IPS-18a (cell line): ENCODE data around the gene MCF2L2.

Source experiments
- H3K27ac ChIP-seq: one replicate; pipeline ENCODE4 v1.5.1; 2013; ENCODE audit warnings: low read length
- H3K27me3 ChIP-seq: one replicate; pipeline ENCODE4 v1.6.1; 2013; ENCODE audit warnings: mild to moderate bottlenecking, low read length; ENCODE audit not compliant: control insufficient read depth, insufficient read depth
- H3K36me3 ChIP-seq: one replicate; pipeline ENCODE4 v1.6.1; 2013; ENCODE audit warnings: low read depth, low read length; ENCODE audit not compliant: control insufficient read depth
- H3K4me1 ChIP-seq: one replicate; pipeline ENCODE4 v1.6.1; 2013; ENCODE audit warnings: low read depth, low read length; ENCODE audit not compliant: control insufficient read depth
- H3K4me3 ChIP-seq: one replicate; pipeline ENCODE4 v1.5.1; 2013; ENCODE audit warnings: low read length
- H3K9ac ChIP-seq: one replicate; pipeline ENCODE4 v1.6.1; 2013; ENCODE audit warnings: mild to moderate bottlenecking, low read length, moderate library complexity
- H3K9me3 ChIP-seq: one replicate; pipeline ENCODE4 v1.6.1; 2013; ENCODE audit warnings: low read depth, low read length; ENCODE audit not compliant: control insufficient read depth

The MCF2L2 gene

DNA sequence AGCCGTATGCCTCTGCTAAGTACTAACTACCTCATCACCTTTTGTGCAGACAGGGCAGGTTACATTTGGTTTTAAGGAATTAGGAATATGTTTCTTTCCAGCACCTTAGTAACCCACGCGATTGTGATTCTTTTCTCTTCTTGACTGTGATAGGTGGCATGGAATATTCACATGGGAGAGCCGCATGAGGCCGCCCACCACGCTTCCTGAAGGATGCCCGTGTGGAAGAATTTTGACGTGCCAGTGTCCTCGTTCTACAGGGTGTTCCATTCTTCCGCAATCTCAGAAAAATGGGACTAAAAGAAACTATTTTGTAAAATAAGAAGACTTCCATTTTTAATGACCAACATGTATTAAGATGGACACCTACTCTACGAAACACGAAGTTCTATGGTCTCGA, 159.1 kb downstream of the MCF2L2 start:
- Histone ChIP-seq H3K4me1 (peaks cover 42% of the 10 kb centered on the region), H3K9ac (no peak overlapping the region), H3K9me3 (no peaks in the 10 kb centered on the region), H3K27ac (no peak overlapping the region), H3K27me3 (no peaks in the 10 kb centered on the region), H3K4me3 (no peak overlapping the region), H3K36me3 (peaks cover 5% of the 10 kb centered on the region)

DNA sequence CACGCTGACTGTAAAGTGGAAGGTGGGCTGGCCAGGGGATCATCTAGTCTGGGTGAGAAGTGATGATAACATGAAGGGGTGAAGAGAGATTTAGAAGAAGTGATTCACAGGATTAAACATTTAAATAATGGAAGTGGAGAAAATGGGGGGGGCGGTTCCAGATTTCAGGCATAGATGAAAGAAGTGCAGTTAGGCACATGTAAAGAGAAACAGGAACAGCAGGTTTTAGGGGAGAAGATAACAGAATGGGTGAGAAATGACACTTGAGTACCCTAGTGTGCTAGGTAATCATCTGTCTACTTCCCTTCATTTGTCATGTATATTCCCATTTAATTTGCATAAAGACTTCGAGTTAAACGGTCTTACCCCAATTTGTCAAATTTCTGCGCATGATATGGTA, 160.1 kb downstream of the MCF2L2 start:
- Histone ChIP-seq H3K36me3 (peaks cover 5% of the 10 kb centered on the region), H3K27me3 (no peaks in the 10 kb centered on the region), H3K9me3 (no peaks in the 10 kb centered on the region), H3K9ac (no peak overlapping the region), H3K4me3 (no peak overlapping the region), H3K27ac (no peak overlapping the region), H3K4me1 (peaks cover 52% of the 10 kb centered on the region)

DNA sequence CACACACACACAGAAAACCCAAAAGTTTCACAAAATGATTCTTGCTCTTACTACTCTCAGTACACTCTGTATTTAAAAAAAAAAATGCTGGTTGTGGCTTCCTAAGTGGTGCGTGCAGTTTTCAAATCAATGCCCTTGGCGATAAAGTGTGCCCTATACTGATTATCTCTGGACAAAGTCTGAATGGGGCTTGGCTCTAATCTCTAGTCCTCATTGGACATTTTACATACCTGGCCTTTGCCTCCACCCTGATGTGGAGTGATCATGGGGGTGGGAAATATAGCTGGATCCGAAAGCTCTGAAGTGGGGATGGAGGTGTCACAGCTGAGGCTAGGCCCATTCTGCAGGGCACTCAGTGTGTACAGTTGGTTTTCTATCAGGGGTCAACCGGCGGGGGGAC, 161.3 kb downstream of the MCF2L2 start:
- peaks cover 5% of the 10 kb centered on the region for H3K36me3 ChIP-seq
- no peak overlapping the region for H3K4me3 ChIP-seq
- H3K27me3 ChIP-seq: no peaks in the 10 kb centered on the region
- H3K27ac ChIP-seq: no peak overlapping the region
- H3K9ac ChIP-seq: no peak overlapping the region
- peaks cover 57% of the 10 kb centered on the region for H3K4me1 ChIP-seq
- no peaks in the 10 kb centered on the region for H3K9me3 ChIP-seq

DNA sequence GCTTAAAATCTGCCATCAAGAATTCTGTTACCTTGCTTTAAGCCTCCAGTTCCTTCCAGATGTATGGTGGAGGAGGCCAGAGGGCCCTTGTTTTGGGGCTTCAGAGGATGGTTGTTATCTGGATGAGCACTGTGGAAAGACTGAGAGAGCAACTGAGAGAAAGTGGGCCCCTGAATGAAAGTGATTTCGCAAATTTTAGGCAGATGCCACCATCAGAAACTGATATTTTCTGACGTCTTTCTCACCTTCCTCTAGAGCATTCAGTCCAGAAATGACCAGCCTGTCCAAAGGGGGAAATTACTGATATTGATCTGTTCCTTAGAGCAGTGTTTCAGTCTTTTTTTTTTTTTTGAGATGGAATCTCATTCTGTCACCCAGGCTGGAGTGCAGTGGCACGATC, 162.0 kb downstream of the MCF2L2 start:
- Histone ChIP-seq H3K4me1 (peaks cover 57% of the 10 kb centered on the region), H3K36me3 (peaks cover 5% of the 10 kb centered on the region)

GRCh38 chr3:183265834-183266417, 162.5 kb downstream of the MCF2L2 start:
- H3K27ac ChIP-seq: peak overlapping the region; percentile 65

More for the DNA sequence above, 162.0 kb downstream of the MCF2L2 start:
- H3K9ac ChIP-seq: no peak overlapping the region
- peak overlapping the region; percentile 33 for H3K4me3 ChIP-seq
- no peaks in the 10 kb centered on the region for H3K27me3 ChIP-seq
- H3K27ac ChIP-seq: peak overlapping the region; percentile 65
- no peaks in the 10 kb centered on the region for H3K9me3 ChIP-seq

GRCh38 chr3:183265157-183265642, 163.2 kb downstream of the MCF2L2 start:
- Histone ChIP-seq H3K36me3 (peaks cover 2% of the 10 kb centered on the region), H3K27ac (peak overlapping the region; percentile 65), H3K4me3 (peak overlapping the region; percentile 33), H3K9me3 (no peaks in the 10 kb centered on the region), H3K27me3 (no peaks in the 10 kb centered on the region), H3K4me1 (peaks cover 57% of the 10 kb centered on the region), H3K9ac (peak overlapping the region; percentile 55)

More at GRCh38 chr3:183265834-183266417, 162.5 kb downstream of the MCF2L2 start:
- Histone ChIP-seq H3K9me3 (no peaks in the 10 kb centered on the region), H3K36me3 (peaks cover 5% of the 10 kb centered on the region), H3K4me1 (peaks cover 57% of the 10 kb centered on the region), H3K27me3 (no peaks in the 10 kb centered on the region), H3K4me3 (peak overlapping the region; percentile 33), H3K9ac (peak overlapping the region; percentile 55)

DNA sequence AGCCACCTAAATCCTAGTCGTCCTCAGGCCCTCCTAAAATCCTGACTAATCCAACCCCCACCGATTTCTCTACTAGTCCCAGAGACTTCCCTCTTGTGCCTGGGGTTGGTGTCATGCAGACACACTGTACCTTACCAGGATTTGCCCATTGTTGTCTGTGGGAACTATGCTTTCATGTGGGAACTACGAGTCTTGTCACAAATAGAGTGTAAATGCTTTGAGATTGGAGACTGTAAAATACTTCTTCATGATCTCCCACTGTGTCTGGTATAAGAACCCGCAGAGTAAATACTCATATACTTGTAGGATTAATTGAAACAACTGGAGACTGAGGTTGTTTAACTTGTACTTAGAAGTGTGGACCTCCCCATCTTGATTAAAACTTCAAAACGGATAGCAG, 164.2 kb downstream of the MCF2L2 start:
- H3K27me3 ChIP-seq: no peaks in the 10 kb centered on the region
- peak overlapping the region; percentile 55 for H3K9ac ChIP-seq
- H3K9me3 ChIP-seq: no peaks in the 10 kb centered on the region
- H3K4me3 ChIP-seq: no peak overlapping the region
- peak overlapping the region; percentile 65 for H3K27ac ChIP-seq
- peaks cover 57% of the 10 kb centered on the region for H3K4me1 ChIP-seq
- H3K36me3 ChIP-seq: no peaks in the 10 kb centered on the region

DNA sequence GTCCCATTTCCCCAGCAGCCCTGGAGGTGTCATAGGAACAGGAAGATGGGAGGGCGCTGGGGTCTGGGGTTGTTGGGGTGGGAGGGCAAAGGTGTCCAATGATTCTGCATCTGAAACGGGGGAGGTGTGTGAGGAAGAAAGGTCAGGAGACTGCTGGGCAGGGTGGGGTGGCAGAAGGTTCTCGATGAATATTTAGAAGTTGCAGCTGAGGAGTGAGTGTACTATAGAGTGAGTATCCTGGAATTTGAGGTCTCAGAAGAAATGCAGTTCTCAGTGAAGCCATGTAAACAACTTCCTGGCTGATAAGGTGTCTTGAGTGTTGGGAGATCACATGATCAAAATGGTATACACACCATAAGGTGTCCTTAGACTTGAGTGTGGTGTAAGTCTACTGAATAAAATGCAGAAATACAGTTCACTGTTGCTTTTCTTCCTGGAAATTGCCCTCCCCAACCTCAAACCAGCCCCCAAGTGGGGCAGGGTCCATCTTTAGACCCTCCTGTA, 165.5 kb downstream of the MCF2L2 start:
- H3K9ac ChIP-seq: no peak overlapping the region

GRCh38 chr3:183261151-183261724, 167.2 kb downstream of the MCF2L2 start:
- Histone ChIP-seq H3K36me3 (no peaks in the 10 kb centered on the region), H3K27ac (no peak overlapping the region), H3K27me3 (no peaks in the 10 kb centered on the region), H3K4me1 (peaks cover 34% of the 10 kb centered on the region), H3K9ac (no peak overlapping the region), H3K4me3 (no peak overlapping the region), H3K9me3 (no peaks in the 10 kb centered on the region)

More for the DNA sequence above, 165.5 kb downstream of the MCF2L2 start:
- Histone ChIP-seq H3K4me3 (no peak overlapping the region), H3K27ac (no peak overlapping the region), H3K27me3 (no peaks in the 10 kb centered on the region), H3K36me3 (no peaks in the 10 kb centered on the region), H3K4me1 (peaks cover 44% of the 10 kb centered on the region), H3K9me3 (no peaks in the 10 kb centered on the region)

GRCh38 chr3:183260167-183260904, 168.1 kb downstream of the MCF2L2 start:
- Histone ChIP-seq H3K9me3 (no peaks in the 10 kb centered on the region), H3K9ac (no peak overlapping the region), H3K27ac (no peak overlapping the region), H3K4me3 (no peak overlapping the region), H3K4me1 (peaks cover 32% of the 10 kb centered on the region), H3K36me3 (no peaks in the 10 kb centered on the region), H3K27me3 (peaks cover 6% of the 10 kb centered on the region)

GRCh38 chr3:183259621-183260020, 168.8 kb downstream of the MCF2L2 start:
- peaks cover 32% of the 10 kb centered on the region for H3K4me1 ChIP-seq
- H3K27ac ChIP-seq: no peak overlapping the region
- H3K9me3 ChIP-seq: no peaks in the 10 kb centered on the region
- no peak overlapping the region for H3K4me3 ChIP-seq
- no peak overlapping the region for H3K9ac ChIP-seq
- no peaks in the 10 kb centered on the region for H3K36me3 ChIP-seq
- peaks cover 13% of the 10 kb centered on the region for H3K27me3 ChIP-seq
